ENCODE measurements around the gene TMED9. TPM values are rescaled to one million over a fixed set of nuclear protein-coding genes. Genes with fewer than 3 reads are reported as not detected.

TMED9 gene
- total RNA-seq, 4 donors from 2014 or later, result 86.9 to 162 (median 115) TPM

- WGBS, 2 donors, result 91 to 92% methylated on average over 11 of the region's 11 CpGs
- peaks cover 11 to 13% of the 10 kb centered on the region in 2 donors for H3K4me1 ChIP-seq
- peak overlapping the region in 1 of 3 donors; percentile 96 for H3K4me3 ChIP-seq (replicated peaks in 1 of 3)
- intact Hi-C loops (cut with DNase I), result no loop called here
- H3K36me3 ChIP-seq, result peaks cover 0 to 5% of the 10 kb centered on the region in 2 donors
- H3K9me3 ChIP-seq, result no peaks in the 10 kb centered on the region
- H3K27me3 ChIP-seq, result no peaks in the 10 kb centered on the region
- TF ChIP-seq POLR2A (IDR thresholded peaks at IDR 0.05) (no peak), CTCF (IDR thresholded peaks at IDR 0.05) (no peak)
- no peak overlapping the region for H3K27ac ChIP-seq
- no peak for DNase-seq
Observed at GRCh38 chr5:177601126-177601525, 9.1 kb downstream of the TMED9 start.

GRCh38 chr5:177601577-177602457 lies 9.8 kb downstream of the TMED9 start:
- no peaks in the 10 kb centered on the region for H3K9me3 ChIP-seq
- TF ChIP-seq POLR2A (IDR thresholded peaks at IDR 0.05) (no peak), CTCF (IDR thresholded peaks at IDR 0.05) (no peak)
- H3K4me3 ChIP-seq (replicated peaks in 1 of 3), result no peak overlapping the region
- peaks cover 11 to 13% of the 10 kb centered on the region in 2 donors for H3K4me1 ChIP-seq
- H3K36me3 ChIP-seq, result no peaks in the 10 kb centered on the region
- no peaks in the 10 kb centered on the region for H3K27me3 ChIP-seq
- H3K27ac ChIP-seq, result no peak overlapping the region
- intact Hi-C loops (cut with DNase I), result no loop called here
- DNase-seq, result no peak
- WGBS, 2 donors, result 93% methylated on average over 10 to 12 of the region's 13 CpGs

GRCh38 chr5:177602458-177602830 lies 10.4 kb downstream of the TMED9 start:
- Histone ChIP-seq H3K9me3 (no peaks in the 10 kb centered on the region), H3K4me3 (replicated peaks in 1 of 3) (no peak overlapping the region), H3K27ac (no peak overlapping the region), H3K36me3 (no peaks in the 10 kb centered on the region), H3K27me3 (no peaks in the 10 kb centered on the region), H3K4me1 (peaks cover 13 to 16% of the 10 kb centered on the region in 2 donors)
- 91 to 96% methylated on average over 4 of the region's 4 CpGs for WGBS, 2 donors
- TF ChIP-seq CTCF (IDR thresholded peaks at IDR 0.05) (no peak), POLR2A (IDR thresholded peaks at IDR 0.05) (no peak)
- no peak for DNase-seq
- intact Hi-C loops (cut with DNase I), result no loop called here

GRCh38 chr5:177603631-177604030 lies 11.6 kb downstream of the TMED9 start:
- Histone ChIP-seq H3K4me1 (peaks cover 13 to 20% of the 10 kb centered on the region in 2 donors), H3K36me3 (no peaks in the 10 kb centered on the region), H3K27me3 (no peaks in the 10 kb centered on the region), H3K4me3 (replicated peaks in 1 of 3) (no peak overlapping the region), H3K9me3 (no peaks in the 10 kb centered on the region), H3K27ac (no peak overlapping the region)
- WGBS, 2 donors, result 79 to 86% methylated on average over 8 of the region's 8 CpGs
- no peak for DNase-seq
- intact Hi-C loops (cut with DNase I), result no loop called here
- no peak for TF ChIP-seq CTCF (IDR thresholded peaks at IDR 0.05)
- no peak for TF ChIP-seq POLR2A (IDR thresholded peaks at IDR 0.05)

GRCh38 chr5:177604116-177604521 lies 12.1 kb downstream of the TMED9 start:
- Histone ChIP-seq H3K27me3 (no peaks in the 10 kb centered on the region), H3K4me1 (peaks cover 12 to 20% of the 10 kb centered on the region in 2 donors), H3K27ac (no peak overlapping the region), H3K9me3 (no peaks in the 10 kb centered on the region), H3K36me3 (no peaks in the 10 kb centered on the region), H3K4me3 (replicated peaks in 1 of 3) (no peak overlapping the region)
- intact Hi-C loops (cut with DNase I), result no loop called here
- no peak for DNase-seq
- TF ChIP-seq POLR2A (IDR thresholded peaks at IDR 0.05) (no peak), CTCF (IDR thresholded peaks at IDR 0.05) (no peak)
- 92 to 94% methylated on average over 11 to 24 of the region's 27 CpGs for WGBS, 2 donors

All from thyroid gland (tissue), 4 donors.